GM21367 (cell line): ENCODE results near the gene CRYAB.
"Not testable (repeated sequence)": the region's sequence is repeated elsewhere in the genome, so short reads cannot be mapped to it uniquely, and the experiment has no call there.

Experiments used
- ATAC-seq: cut with Tn5 transposase; IDR thresholded peaks from one replicate; pipeline ENCODE4 v1.9.1; 2021; ENCODE audit not compliant: unreplicated experiment

Gene CRYAB

DNA sequence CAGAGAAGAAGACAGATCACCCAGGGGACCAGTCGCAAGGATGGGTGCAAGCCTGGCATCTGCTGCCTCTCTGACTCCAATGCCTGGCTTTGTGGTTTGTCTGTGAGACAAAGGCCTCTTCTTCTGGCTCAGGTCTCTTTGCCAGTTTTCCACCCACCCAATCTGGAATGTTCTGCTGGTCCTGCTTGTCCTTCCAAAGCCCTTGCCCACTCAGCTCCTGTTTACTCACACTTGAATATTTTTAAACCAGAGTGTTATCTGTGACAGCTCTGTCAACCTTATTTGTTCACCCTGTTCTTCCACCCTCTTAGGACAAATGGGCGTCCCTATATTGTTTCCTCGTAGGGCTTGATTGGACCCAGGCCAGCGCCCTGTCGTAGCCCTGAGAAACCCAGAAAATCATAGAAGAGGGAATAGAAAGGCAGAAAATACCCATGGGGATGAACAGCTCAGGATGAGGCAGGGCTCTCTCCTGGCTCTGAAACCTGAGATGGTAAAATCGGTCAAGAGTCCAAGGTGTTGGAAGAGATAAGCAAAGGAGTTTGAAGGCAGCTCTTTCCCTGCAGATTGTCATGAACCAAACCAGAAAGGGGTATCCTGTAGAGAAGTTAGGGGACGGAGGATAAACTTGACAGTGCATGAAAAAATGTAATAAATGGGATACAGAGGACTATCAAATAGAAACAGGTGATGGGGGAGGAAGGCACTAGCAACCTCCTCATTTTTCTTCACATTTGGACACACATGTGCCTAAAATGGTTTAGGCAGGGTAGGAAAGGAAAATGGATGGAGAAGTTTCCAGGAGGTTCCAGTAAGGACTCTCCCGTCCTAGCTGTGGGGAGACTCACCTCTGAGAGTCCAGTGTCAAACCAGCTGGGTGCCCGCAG is 651 bp downstream of the CRYAB start:
- ATAC-seq, result no peak

DNA sequence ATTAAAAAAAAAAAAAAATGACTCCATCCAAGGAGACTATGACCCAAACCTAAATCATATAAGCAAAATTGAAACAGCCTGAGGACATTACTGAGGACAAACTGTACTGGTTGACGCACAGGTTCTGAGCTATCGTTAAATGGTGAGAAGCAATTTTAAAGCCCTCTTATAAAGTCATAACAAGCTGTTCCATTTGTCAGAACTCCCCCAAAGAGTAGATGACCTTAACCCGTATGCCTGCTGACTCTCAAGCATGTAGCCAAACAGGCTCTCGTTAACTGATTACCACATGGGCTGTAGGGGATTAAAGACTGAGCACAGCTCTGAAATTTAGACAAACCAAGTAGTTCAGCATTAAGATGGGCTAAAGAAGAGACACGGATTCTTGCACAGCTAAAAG is 2.2 kb downstream of the CRYAB start:
- no peak for ATAC-seq

DNA sequence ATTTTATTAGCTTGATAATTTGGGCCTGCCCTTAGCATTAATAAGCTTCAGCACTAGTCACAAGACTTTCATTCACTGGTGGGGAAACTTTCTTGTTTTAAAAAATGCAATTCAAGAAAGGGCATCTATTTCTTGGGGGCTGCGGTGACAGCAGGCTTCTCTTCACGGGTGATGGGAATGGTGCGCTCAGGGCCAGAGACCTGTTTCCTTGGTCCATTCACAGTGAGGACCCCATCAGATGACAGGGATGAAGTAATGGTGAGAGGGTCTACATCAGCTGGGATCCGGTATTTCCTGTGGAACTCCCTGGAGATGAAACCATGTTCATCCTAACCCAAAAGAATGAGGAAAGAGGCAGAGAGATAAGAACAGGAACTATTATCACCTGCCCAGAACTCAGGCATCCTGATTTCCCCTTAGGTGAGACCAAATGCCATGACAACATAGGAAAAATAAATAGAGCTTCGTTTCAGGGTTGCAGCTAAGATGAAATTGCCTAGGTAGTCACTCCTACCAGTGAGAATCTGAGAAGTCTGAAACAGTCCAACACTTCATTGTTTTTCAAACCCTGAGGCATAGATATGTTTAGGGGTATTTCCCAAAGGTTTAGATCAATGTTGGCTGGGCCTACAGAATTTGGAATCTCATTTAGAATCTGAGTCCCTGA is 2.8 kb downstream of the CRYAB start:
- ATAC-seq, result no peak

DNA sequence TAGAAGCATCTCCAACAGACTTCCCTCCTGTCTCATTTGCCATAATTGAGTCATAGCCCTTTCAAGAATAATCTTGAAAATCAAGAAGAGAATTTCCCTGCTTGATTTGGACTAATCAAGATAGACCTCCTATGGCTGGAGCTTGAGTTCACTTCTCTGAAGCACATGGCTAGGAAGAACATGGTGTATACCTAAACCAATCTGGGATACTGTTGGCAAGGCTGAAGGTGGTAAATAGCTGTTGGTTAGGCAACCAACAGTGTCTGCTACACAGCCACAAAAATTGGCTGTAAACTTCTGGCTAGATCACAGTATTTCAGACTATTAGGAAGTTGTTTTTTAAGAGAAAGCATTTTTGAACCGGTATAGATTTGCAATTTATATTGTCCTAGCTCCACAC is 4.9 kb downstream of the CRYAB start:
- ATAC-seq, result no peak

DNA sequence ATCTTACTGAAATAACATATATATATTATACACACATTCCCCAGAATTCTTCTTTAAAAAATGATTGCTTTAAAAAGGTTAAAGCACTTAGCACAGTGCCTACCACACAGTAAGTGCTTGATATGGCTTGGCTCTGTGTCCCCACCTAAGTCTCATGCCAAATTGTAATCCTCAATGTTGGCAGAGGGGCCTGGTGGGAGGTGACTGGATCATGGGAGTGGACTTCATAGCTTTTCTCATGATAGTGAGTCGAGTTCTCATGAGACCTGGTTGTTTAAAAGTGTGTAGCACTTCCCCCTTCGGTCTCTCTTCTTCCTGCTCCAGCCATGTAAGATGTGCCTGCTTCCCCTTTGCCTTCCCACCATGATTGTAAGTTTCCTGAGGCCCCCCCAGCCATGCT is 6.2 kb downstream of the CRYAB start:
- ATAC-seq, result no peak

DNA sequence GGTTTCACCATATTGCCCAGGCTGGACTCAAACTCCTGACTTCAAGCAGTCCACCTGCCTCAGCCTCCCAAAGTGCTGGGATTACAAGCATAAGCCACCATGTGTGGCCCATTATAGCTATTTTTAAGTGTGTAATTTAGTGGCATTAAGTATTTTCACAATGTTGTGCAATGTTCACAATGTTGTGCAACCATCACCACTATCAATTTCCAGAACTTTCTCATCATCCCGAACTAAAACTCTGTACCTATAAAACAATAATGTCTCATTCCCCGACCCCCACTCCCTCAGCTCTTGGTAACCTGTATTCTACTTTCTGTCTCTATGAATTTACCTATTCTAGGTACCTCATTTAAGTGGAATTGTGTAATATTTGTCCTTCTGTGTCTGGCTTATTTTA is 24.7 kb downstream of the CRYAB start:
- ATAC-seq, result no peak

DNA sequence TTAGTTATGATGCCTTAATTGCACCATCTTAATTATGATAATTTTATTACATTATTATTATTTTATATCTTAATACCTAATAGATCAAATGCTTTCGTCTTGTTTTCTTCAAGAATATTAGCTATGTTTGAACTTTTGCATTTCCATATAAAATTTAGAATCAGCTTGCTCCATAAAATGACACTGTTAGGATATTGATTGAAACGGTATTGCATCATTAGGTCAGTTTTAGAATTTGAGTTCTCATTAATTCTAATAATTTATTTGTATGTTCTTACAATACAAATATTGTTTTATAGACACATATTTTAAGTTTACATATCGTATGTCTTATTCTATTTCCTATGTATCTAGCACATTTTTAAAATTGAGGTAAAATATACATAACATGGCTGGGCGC is 25.5 kb downstream of the CRYAB start:
- no peak for ATAC-seq

DNA sequence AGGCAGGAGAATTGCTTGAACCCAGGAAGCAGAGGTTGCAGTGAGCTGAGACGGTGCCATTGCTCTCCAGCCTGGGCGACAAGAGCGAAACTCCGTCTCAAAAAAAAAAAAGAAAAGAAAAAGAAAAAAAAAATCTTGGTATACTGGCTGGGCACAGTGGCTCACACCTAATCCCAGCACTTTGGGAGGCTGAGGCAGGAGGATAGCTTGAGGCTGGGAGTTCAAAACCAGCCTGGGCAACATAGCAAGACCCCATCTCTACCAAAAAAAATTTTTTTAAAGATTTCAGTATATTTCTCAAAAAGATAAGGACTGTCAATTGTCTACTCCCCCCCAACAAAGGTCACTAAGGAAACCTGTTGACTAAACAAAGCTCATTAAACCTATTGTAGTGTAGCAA is 26.5 kb downstream of the CRYAB start:
- not testable (repeated sequence) for ATAC-seq

DNA sequence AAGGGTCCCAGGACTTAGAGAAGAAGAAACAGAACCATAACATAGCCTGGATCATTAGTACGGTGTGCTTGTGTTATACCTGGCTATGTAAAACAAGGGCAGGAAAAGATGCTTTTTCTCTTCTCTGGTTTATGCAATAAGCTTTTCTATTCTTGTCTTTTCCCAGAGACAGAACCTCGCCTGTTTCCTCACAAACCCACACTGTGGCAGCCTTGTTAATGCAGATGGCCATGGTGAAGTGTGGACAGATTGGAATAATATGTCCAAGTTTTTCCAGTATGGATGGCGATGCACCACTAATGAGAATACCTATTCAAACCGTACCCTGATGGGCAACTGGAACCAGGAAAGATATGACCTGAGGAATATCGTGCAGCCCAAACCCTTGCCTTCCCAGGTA is 29.4 kb downstream of the CRYAB start:
- ATAC-seq, result no peak

DNA sequence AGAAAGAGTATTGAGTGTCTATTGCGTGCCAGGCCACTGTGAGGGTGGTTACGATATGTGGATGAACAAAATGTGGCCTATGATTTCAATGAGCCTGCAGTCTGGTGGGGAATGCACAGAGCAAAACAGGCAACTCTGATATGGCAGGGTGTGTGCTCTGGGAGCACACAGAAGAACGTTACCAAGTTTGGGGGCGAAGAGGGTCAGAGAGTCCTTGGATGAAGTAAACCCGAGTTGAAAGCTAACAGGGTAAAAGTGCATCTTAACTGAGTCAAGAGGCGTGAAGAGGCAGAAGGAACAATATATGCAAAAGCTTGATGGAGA is 32.0 kb downstream of the CRYAB start:
- ATAC-seq, result no peak

DNA sequence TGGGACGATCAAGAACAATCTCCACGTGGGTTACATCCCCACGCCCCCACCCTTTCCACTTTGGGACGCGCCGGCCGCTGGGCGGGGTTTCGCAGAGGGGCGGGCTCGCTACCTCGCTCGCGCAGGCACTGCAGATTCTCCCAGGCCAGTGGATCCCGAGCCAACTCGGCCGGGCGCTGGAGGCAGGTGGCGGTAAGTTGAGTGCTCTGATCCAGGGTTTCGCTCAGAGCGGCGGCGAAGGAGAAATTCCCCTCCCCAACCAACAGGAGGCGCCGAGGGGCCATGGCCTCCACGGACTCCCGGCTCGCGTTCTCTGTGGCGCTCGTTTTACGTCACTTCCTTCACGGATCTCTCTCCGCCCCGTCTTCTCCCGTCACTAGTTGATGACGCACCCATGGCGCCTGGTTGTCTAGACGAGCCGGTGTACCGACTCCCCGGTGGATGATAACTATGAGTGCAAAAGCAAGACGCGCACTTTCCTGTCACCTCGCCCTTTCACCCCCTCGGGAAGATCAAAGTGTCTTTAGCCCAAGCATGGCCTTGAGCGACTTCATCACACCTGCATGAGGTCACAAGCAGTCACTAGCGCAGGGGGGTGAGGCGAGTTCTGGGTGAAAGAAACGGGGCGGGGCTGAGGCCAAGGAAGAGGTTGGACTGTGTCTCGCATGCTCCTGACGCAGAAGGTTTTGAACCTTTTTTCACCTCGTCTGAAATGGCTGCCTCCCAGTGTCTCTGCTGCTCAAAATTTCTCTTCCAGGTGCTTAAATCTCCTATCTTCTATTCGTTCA is 32.5 kb downstream of the CRYAB start, which contains the start of the genes CFAP68 and FDXACB1:
Gene CFAP68 (plus strand): TSS at position 693 of the 788 bp plus-strand sequence. CDS start 20 bp downstream, at position 713.
Gene FDXACB1 (minus strand): TSS at position 317 of the 788 bp plus-strand sequence. CDS start 33 bp downstream, at position 284.
- ATAC-seq, result peak; percentile 83

DNA sequence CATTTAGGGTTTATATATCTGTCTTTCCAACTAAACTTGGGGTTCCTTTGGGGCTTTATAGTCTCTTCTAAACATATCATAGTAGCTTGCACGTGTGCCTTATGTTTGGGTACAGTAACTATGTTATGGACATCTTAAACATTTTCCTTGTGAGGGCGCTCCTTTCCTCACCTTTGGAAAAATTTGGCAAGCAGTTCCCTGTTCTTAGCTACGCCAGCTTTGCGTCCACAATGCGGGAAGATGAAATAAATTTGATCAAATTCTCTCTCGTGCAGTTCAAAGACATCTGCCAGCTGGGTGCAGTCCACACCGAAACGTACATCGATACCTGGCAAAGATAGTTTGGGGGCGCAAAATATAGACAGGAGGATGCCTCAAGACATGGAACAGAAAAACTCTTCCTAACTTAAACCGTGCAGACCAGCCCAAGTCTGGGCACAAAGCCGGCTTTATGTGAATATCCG is 33.2 kb downstream of the CRYAB start:
- peak; percentile 3 for ATAC-seq

DNA sequence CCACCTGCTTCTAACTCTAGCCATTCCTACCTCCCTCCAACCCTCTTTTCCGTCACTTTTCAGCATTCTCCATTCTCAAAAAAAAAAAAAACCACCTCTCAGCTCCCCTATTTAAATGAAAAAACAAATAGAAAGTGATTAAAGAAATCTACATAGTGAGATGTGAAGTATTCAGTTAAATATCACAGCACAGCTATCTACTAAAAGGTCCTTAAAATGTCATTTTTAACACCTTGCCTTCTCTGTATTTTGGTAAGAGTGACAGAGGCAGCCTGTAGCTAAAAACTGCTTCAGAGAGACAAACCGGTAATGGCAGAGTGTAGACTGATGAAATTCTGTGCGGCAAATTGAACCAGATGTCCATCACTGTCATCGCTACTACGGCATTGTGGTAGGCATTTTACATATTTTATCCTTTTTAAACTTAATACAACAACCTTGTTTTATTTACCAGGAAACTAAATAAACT is 39.8 kb downstream of the CRYAB start:
- ATAC-seq, result no peak

DNA sequence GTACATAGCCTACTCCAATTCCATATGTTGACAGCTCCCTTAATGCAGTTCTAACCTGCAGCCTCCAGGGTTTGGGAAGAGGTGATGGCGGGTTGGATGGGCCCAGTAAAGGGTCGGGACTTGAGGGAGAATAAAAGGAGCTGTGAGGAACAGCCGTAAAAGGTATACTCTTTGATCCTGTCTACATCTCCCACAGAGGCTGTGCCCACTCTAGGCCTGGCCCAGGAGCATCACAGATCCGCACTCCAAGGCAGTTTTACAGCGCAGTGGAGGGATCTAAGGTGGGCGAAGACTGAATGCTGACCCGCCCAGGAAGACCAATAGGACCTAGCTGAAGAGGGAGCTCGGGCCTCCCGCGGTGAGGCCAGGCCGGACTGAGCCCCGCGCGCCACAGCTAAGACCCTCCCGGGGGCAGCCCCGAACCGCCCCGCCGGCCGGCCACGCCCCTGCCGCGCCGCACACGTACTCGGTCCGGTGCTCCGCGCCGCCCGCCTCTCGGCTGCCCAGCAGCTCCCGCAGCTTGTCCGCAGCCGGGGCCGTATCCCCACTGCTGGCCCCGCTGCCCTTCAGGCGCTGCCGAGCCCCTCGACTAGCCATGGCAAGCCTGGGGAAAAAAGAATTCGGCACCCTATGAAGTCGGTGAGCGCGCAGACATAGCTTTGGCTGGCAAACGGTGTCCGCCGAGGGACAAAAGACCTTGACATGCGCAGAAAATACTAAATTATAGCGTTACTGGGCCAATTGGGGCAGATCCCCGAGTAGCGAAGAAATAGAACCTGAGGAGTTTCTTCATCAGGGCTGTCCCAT is 40.5 kb downstream of the CRYAB start, which contains the start of gene ALG9:
Gene ALG9 (minus strand): TSS at position 696 of the 807 bp plus-strand sequence. CDS start 99 bp downstream, at position 597.
- ATAC-seq, result peak; percentile 78

DNA sequence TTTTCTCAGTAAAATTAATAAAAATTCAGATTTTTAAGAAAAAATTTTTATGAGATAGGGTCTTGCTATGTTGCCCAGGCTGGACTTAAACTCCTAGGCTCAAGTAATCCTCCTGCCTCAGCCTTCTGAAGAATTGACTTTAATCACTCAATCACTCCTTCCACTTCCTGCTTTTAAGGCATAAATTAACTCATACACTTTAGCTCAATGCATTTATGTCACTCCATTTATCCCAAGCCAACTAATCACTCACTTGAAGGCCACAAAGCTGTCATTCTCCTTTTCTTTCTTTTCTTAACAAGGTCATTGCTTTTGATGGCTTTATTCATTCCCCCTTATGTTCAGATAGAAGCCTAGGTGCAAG is 41.1 kb downstream of the CRYAB start:
- no peak for ATAC-seq

DNA sequence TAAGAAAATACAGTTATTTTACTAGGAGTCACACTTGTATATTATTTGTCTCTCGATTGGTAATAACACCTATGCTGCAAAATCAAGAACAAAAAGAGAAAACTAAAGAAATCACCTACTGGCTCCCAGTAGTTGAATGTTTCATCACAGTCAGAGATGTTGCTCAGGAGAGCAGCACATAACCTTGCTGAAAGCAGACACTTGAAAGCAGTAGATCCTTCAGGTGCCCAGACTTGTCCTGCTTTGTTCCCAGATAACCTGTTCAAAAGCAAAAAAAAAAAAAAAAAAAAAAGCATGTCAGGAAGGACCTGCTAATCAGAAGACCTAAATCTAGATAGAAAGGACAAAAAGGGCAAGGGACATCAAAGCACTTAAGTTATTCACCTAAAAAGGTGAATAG is 41.5 kb downstream of the CRYAB start:
- no peak for ATAC-seq

DNA sequence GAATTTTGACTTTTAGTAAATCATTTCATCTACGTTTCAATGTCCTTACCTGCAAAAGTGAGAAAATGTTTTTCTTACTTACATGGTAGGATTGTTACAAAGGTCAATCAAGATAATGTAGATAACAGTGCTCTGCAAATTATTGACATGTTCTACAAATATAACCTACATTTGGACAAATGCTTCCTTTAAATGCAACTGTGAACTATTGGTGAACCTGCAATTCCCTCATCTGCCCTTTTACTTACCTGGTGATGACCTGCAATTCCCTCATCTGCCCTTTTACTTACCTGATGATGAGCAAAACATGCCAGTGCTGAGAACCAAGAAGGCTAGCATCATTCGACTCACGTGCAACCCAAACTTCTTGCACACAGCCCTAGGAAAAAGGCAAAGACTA is 51.3 kb downstream of the CRYAB start:
- no peak for ATAC-seq
